Suprapubic skin (tissue), 4 donors: ENCODE data around the gene TMEM205. TPM values are rescaled to one million over a fixed set of nuclear protein-coding genes. Genes with fewer than 3 reads are reported as not detected.
"Not testable (repeated sequence)": the region's sequence is repeated elsewhere in the genome, so short reads cannot be mapped to it uniquely, and the experiment has no call there.

Source experiments
- DNase-seq, 2 donors: peaks; one replicate each; pipeline ENCODE4 v3.0.0-alpha.2; 2019; ENCODE audit warnings: low spot score in 2 of 2
- H3K27ac ChIP-seq: fragments of 200-600 bp; sonication (generic); one replicate; pipeline ENCODE4 v1.5.1; 2019
- H3K27me3 ChIP-seq: fragments of 200-600 bp; sonication (generic); one replicate; pipeline ENCODE4 v1.5.1; 2019
- H3K36me3 ChIP-seq: fragments of 200-600 bp; sonication (generic); one replicate; pipeline ENCODE4 v1.5.1; 2019
- H3K4me1 ChIP-seq: fragments of 200-600 bp; sonication (generic); one replicate; pipeline ENCODE4 v1.5.1; 2019
- H3K4me3 ChIP-seq: fragments of 200-600 bp; sonication (generic); one replicate; pipeline ENCODE4 v1.5.1; 2019; ENCODE audit warnings: mild to moderate bottlenecking
- H3K9me3 ChIP-seq: fragments of 200-600 bp; sonication (generic); one replicate; pipeline ENCODE4 v1.5.1; 2019
- CTCF ChIP-seq, 2 donors: fragments of 200-600 bp in 1 of 2; fragments of 450-650 bp in 1 of 2; sonication (generic) in 1 of 2; IDR thresholded peaks; one replicate each; pipeline ENCODE4 v1.5.1; 2016 to 2019; ENCODE audit warnings: antibody characterized with exemption in 2 of 2, mild to moderate bottlenecking in 1 of 2, moderate library complexity in 1 of 2
- EP300 ChIP-seq: sonication (generic); formaldehyde crosslinking; IDR thresholded peaks from one replicate; pipeline ENCODE4 v1.6.1; 2017; ENCODE audit warnings: antibody characterized with exemption
- POLR2A ChIP-seq, 2 donors: fragments of 450-650 bp; IDR thresholded peaks; one replicate each; pipeline ENCODE4 v1.6.1; 2017; ENCODE audit warnings: antibody characterized with exemption in 2 of 2, mild to moderate bottlenecking in 2 of 2, moderate library complexity in 2 of 2
- POLR2AphosphoS5 ChIP-seq, 3 donors: sonication (generic); formaldehyde crosslinking; IDR thresholded peaks; one replicate each; pipeline ENCODE4 v1.6.1; 2017; ENCODE audit warnings: antibody characterized with exemption in 3 of 3
- WGBS: methylation state at CpG from one replicate; pipeline ENCODE4 v1.1.5; 2018; 5-methylcytosine and 5-hydroxymethylcytosine counted together
- total RNA-seq, 4 donors: library from RNA; depleted of rRNA; stranded (reverse); fragments of >200 nt; gene quantifications; one replicate each; pipeline ENCODE4 v1.1.0, GENCODE V29; 2016

Gene TMEM205
- total RNA-seq, 4 donors from 2014 or later: 202 to 245 (median 207) TPM

DNA sequence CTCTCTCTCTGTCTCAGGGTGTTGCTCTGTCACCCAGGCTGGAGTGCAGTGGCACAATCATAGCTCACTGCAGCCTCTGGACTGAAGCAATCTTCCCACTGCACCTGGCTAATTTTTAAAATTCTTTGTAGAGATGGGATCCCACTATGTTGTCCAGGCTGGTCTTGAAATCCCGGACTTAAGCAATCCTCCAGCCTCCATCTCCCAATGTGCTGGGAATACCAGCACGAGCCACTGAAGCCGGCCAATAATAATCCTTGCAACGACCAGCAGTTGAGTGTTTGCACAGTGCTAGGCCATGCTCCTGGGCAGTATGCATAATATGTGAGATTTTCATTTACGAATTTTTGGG lies 38.7 kb upstream of the TMEM205 start:
- Histone ChIP-seq H3K27me3 (peaks cover 21% of the 10 kb centered on the region), H3K9me3 (no peaks in the 10 kb centered on the region), H3K4me3 (no peak overlapping the region), H3K36me3 (no peaks in the 10 kb centered on the region), H3K27ac (no peak overlapping the region), H3K4me1 (peaks cover 46% of the 10 kb centered on the region)
- TF ChIP-seq EP300: no peak
- TF ChIP-seq POLR2A (IDR thresholded peaks at IDR 0.05): no peak
- TF ChIP-seq CTCF (IDR thresholded peaks at IDR 0.05): no peak
- TF ChIP-seq POLR2AphosphoS5 (IDR thresholded peaks at IDR 0.05): no peak
- DNase-seq: no peak
- 89% methylated on average over 5 of the region's 5 CpGs for WGBS

- Histone ChIP-seq H3K27ac (no peak overlapping the region), H3K36me3 (no peaks in the 10 kb centered on the region), H3K4me3 (peak overlapping the region; percentile 46), H3K27me3 (peaks cover 21% of the 10 kb centered on the region), H3K9me3 (no peaks in the 10 kb centered on the region), H3K4me1 (peaks cover 46% of the 10 kb centered on the region)
- 0% methylated on average over 7 of the region's 9 CpGs for WGBS
- TF ChIP-seq POLR2A (IDR thresholded peaks at IDR 0.05): no peak
- no peak for TF ChIP-seq POLR2AphosphoS5 (IDR thresholded peaks at IDR 0.05)
- TF ChIP-seq EP300: no peak
- TF ChIP-seq CTCF (IDR thresholded peaks at IDR 0.05): no peak
- no peak for DNase-seq
Observed at GRCh38 chr19:11383706-11384048, 37.6 kb upstream of the TMEM205 start.

GRCh38 chr19:11382898-11383705 lies 37.0 kb upstream of the TMEM205 start:
- H3K4me1 ChIP-seq: peaks cover 51% of the 10 kb centered on the region
- no peaks in the 10 kb centered on the region for H3K36me3 ChIP-seq
- TF ChIP-seq CTCF (IDR thresholded peaks at IDR 0.05) (peak; percentile 9 to 69), POLR2AphosphoS5 (IDR thresholded peaks at IDR 0.05) (no peak)
- no peak overlapping the region for H3K27ac ChIP-seq
- H3K27me3 ChIP-seq: peaks cover 21% of the 10 kb centered on the region
- H3K9me3 ChIP-seq: no peaks in the 10 kb centered on the region
- peak in 1 of 2 donors; percentile 75 for DNase-seq
- H3K4me3 ChIP-seq: peak overlapping the region; percentile 46
- WGBS: under 1% methylated on average over 39 of the region's 65 CpGs

GRCh38 chr19:11380653-11381537 lies 34.8 kb upstream of the TMEM205 start:
- peak; percentile 97 for DNase-seq
- Histone ChIP-seq H3K36me3 (no peaks in the 10 kb centered on the region), H3K4me3 (peak overlapping the region; percentile 73), H3K27me3 (peaks cover 21% of the 10 kb centered on the region), H3K4me1 (peaks cover 71% of the 10 kb centered on the region), H3K27ac (peak overlapping the region; percentile 80), H3K9me3 (no peaks in the 10 kb centered on the region)
- WGBS: 1% methylated on average over 36 of the region's 54 CpGs
- TF ChIP-seq POLR2A (IDR thresholded peaks at IDR 0.05): peak in 1 of 2 donors; percentile 45
- peak in 1 of 3 donors; percentile 76 for TF ChIP-seq POLR2AphosphoS5 (IDR thresholded peaks at IDR 0.05)
- TF ChIP-seq CTCF (IDR thresholded peaks at IDR 0.05): peak; percentile 33 to 83
- TF ChIP-seq EP300: no peak

- Histone ChIP-seq H3K27ac (no peak overlapping the region), H3K9me3 (no peaks in the 10 kb centered on the region), H3K4me3 (no peak overlapping the region), H3K36me3 (no peaks in the 10 kb centered on the region), H3K4me1 (peaks cover 79% of the 10 kb centered on the region), H3K27me3 (peaks cover 21% of the 10 kb centered on the region)
- no peak for DNase-seq
- 92% methylated on average over 7 of the region's 7 CpGs for WGBS
- no peak for TF ChIP-seq POLR2A (IDR thresholded peaks at IDR 0.05)
- no peak for TF ChIP-seq POLR2AphosphoS5 (IDR thresholded peaks at IDR 0.05)
- no peak for TF ChIP-seq EP300
- no peak for TF ChIP-seq CTCF (IDR thresholded peaks at IDR 0.05)
Observed at GRCh38 chr19:11379857-11380350, 33.8 kb upstream of the TMEM205 start.

- Histone ChIP-seq H3K4me1 (peaks cover 77% of the 10 kb centered on the region), H3K27me3 (peaks cover 21% of the 10 kb centered on the region)
- H3K9me3 ChIP-seq, H3K27ac ChIP-seq, H3K4me3 ChIP-seq, H3K36me3 ChIP-seq, DNase-seq: not testable (repeated sequence)
- WGBS: 90% methylated on average over 14 of the region's 14 CpGs
Observed at GRCh38 chr19:11379269-11379845, 33.3 kb upstream of the TMEM205 start.
